Neural crest cell (in vitro differentiated cells): Measurements from ENCODE around the gene REC8. TPM values are rescaled to one million over a fixed set of nuclear protein-coding genes. Genes with fewer than 3 reads are reported as not detected.

Experiments
- DNase-seq: peaks from one replicate; pipeline ENCODE4 v3.0.0; 2021; ENCODE audit warnings: low read depth, mixed read lengths, low spot score
- H3K27ac Mint-ChIP-seq: one replicate; pipeline ENCODE4 v1.8.0; 2021; ENCODE audit warnings: mild to moderate bottlenecking, mixed read lengths; ENCODE audit not compliant: unreplicated experiment
- H3K27me3 Mint-ChIP-seq: 2 replicates; pipeline ENCODE4 v1.8.0; 2021; ENCODE audit warnings: low read depth, mild to moderate bottlenecking, mixed read lengths
- H3K36me3 Mint-ChIP-seq: 2 replicates; pipeline ENCODE4 v1.8.0; 2021; ENCODE audit warnings: low read depth, mild to moderate bottlenecking, mixed read lengths
- H3K4me1 Mint-ChIP-seq: 2 replicates; pipeline ENCODE4 v1.8.0; 2021; ENCODE audit warnings: mixed read lengths
- H3K4me3 Mint-ChIP-seq: one replicate; pipeline ENCODE4 v1.8.0; 2021; ENCODE audit warnings: mild to moderate bottlenecking, mixed read lengths
- H3K9me3 Mint-ChIP-seq: 2 replicates; pipeline ENCODE4 v1.8.0; 2021; ENCODE audit warnings: mixed read lengths
- total RNA-seq: library from RNA; stranded (reverse); gene quantifications from 2 replicates; pipeline ENCODE4 v1.2.1, GENCODE V29; 2021
- TF ChIP-seq, protein P1 (sequence below): fragments of 200-600 bp; sonication (generic); conservative IDR thresholded peaks from 2 replicates; pipeline ENCODE4 v1.5.0; 2021; ENCODE audit warnings: antibody characterized with exemption, mild to moderate bottlenecking

Gene REC8
- total RNA-seq, 1 donor from 2014 or later, result 160 TPM

DNA sequence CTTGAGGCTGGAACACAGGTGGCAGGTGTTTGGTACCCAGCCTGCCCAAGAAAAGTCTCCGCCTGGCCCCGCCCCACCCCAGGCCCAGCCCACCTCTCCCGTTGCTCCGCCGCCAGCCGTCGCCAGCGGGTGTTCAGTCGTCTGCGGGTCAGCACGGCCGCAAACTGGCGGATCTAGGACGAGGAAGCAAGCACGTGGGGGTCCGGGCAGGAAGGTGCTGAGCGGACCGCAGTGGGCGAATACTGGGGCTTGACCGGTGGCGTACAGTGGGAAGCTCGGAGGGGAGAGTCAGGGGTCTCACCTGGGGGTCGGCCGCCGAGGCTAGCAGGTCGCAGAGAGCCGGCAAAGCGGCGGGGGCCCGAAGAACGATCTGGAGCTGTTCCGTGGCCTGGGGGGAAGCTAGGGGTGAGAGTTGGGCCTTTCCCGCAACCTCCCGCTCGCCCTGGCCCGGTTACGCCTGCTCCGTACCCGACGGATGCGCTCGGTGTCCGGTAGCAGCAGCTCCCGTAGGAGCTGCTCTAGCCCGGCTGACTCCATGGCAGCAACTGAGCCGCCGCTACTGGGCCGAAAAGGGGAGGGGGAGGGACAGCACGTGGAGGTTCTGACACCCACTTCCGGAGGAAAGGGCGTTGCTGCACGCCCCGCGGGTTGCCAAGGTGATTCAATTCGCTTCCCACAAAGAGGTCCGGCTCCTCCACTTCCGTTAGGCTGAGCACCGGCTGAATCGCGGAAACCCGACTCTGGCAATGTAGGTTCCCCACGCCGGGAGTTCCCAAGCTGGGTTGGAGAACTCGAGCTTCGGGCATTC, 16.6 kb downstream of the REC8 start, which contains the start of gene IPO4:
IPO4 (minus strand) TSS at position 566 of the 808 bp plus-strand sequence; CDS start at position 537, 29 bp downstream.
- Mint-ChIP-seq H3K27ac (peak within 1 kb of the TSS; percentile 92), H3K4me1 (peaks cover 30% of the 10 kb centered on the region), H3K36me3 (peaks cover 13% of the 10 kb centered on the region), H3K27me3 (peaks cover 3% of the 10 kb centered on the region), H3K4me3 (peak within 1 kb of the TSS; percentile 98), H3K9me3 (no peaks in the 10 kb centered on the region)
- TF ChIP-seq, protein P1, sequence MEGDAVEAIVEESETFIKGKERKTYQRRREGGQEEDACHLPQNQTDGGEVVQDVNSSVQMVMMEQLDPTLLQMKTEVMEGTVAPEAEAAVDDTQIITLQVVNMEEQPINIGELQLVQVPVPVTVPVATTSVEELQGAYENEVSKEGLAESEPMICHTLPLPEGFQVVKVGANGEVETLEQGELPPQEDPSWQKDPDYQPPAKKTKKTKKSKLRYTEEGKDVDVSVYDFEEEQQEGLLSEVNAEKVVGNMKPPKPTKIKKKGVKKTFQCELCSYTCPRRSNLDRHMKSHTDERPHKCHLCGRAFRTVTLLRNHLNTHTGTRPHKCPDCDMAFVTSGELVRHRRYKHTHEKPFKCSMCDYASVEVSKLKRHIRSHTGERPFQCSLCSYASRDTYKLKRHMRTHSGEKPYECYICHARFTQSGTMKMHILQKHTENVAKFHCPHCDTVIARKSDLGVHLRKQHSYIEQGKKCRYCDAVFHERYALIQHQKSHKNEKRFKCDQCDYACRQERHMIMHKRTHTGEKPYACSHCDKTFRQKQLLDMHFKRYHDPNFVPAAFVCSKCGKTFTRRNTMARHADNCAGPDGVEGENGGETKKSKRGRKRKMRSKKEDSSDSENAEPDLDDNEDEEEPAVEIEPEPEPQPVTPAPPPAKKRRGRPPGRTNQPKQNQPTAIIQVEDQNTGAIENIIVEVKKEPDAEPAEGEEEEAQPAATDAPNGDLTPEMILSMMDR, result no peak
- peak; percentile 86 for DNase-seq

DNA sequence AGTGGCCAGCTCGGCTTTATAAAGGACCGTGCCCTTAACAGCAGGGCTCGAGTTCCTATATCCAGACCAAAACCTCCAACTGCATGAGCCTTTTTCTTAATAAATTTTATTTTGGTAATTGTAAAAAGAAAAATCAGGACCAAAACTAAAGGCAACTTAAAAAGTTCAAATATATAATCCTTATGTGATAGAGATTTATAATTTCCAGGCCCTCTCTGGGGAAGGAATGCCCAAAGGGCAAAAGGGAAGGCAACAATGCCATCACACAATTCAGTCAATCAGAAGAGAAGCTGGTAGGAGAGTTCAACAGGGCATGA, 17.1 kb downstream of the REC8 start:
- Mint-ChIP-seq H3K4me3 (peak overlapping the region; percentile 98), H3K9me3 (no peaks in the 10 kb centered on the region), H3K27me3 (peaks cover 3% of the 10 kb centered on the region), H3K36me3 (peaks cover 14% of the 10 kb centered on the region), H3K4me1 (peaks cover 33% of the 10 kb centered on the region), H3K27ac (peak overlapping the region; percentile 92)
- TF ChIP-seq, protein P1, result no peak
- no peak for DNase-seq

DNA sequence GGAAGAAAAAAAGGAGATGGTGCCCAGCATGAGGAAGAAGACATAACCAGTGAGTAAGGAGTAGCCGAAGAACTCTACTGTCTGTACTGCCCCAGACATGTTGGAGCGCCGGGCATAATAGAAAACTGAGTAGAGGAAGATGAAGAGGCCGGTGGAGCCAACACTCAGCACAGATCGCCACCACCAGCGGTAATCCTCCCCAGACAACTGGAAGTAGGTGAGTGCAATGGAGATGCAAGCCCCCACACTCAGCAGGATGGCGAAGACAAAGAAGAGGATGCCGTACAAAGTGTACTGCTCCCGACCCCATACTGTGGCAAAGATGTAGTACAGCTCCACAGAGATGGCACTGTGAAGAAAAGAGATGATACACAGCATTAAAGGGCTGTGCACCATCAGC, 17.6 kb downstream of the REC8 start:
- H3K27me3 Mint-ChIP-seq, result peaks cover 3% of the 10 kb centered on the region
- peaks cover 37% of the 10 kb centered on the region for H3K4me1 Mint-ChIP-seq

DNA sequence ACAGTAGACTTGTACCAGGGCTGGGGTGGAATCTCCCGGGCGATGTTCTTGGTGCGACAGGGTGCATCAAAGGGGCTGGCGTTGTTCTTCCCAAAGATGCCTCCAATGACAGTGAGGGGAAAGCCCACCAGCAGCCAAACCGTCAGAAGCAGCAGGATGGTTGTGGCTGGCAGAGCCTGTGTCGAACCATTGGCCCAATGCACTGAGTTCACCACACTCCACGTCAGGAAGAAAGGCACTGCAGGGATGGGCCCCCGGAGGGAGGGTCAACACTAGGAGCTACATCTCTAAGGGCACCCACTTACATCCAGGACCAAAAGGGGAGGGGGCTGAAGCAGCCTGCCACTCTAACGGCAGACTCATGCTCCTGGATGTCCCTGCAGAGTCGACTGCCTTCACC, 18.5 kb downstream of the REC8 start:
- peak overlapping the region; percentile 49 for H3K4me3 Mint-ChIP-seq
- no peak overlapping the region for H3K27ac Mint-ChIP-seq
- H3K4me1 Mint-ChIP-seq, result peaks cover 43% of the 10 kb centered on the region
- TF ChIP-seq, protein P1, result no peak
- H3K36me3 Mint-ChIP-seq, result peaks cover 15% of the 10 kb centered on the region
- DNase-seq, result no peak
- H3K9me3 Mint-ChIP-seq, result no peaks in the 10 kb centered on the region
- H3K27me3 Mint-ChIP-seq, result peaks cover 3% of the 10 kb centered on the region

More for the DNA sequence above, 17.6 kb downstream of the REC8 start:
- DNase-seq, result no peak
- TF ChIP-seq, protein P1, result no peak
- Mint-ChIP-seq H3K9me3 (no peaks in the 10 kb centered on the region), H3K36me3 (peaks cover 15% of the 10 kb centered on the region), H3K4me3 (peak overlapping the region; percentile 98), H3K27ac (peak overlapping the region; percentile 9)

DNA sequence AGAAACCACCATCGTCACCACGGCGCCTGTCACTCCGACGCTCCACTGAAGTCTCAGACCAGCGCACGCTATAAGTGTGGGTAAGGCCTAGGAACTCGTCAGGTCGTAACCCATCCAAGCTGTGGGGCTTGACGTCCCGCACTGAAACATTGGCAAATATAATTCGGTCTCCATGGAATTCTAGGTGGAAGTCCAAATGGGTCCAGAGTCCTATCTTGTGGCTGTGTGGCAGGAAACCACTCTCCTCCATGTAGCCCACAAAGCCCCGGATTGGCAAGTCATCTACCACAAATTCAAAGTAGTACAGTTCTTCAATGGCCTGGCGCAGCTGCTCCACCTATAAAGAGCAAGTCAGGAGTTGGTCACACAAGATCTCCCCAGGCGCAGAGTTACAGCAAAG, 21.1 kb downstream of the REC8 start:
- Mint-ChIP-seq H3K4me1 (peaks cover 46% of the 10 kb centered on the region), H3K9me3 (no peaks in the 10 kb centered on the region), H3K27me3 (peaks cover 3% of the 10 kb centered on the region), H3K4me3 (peak overlapping the region; percentile 63), H3K36me3 (peaks cover 15% of the 10 kb centered on the region), H3K27ac (no peak overlapping the region)
- TF ChIP-seq, protein P1, result no peak
- no peak for DNase-seq
